Measurements from ENCODE around the gene DLG1.
"Not testable (repeated sequence)": the region's sequence is repeated elsewhere in the genome, so short reads cannot be mapped to it uniquely, and the experiment has no call there.

DLG1 gene

GRCh38 chr3:197286678-197287077, 11.7 kb downstream of the DLG1 start:
- no peak for DNase-seq (ENCODE audit: low spot score)

GRCh38 chr3:197285557-197285956, 12.9 kb downstream of the DLG1 start:
- no peak for DNase-seq (ENCODE audit: low spot score)

DNA sequence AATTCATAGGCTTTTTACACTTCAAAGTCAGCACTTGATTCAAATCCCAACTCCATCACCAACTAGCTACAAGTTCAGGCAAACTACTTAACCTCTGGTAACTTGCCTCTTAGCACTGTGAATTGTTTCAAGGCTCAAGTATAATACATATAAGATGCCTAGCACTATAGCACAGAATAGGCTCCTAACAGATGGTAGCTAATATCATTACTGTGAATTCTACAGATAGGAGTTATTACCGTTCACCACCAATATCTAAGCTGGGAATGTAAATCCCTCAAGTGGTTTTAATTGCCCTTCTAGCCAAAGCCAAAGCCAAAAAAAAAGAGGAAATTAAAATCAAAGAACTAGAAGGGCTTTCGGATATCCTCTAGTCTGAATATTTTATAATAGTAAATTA, 15.4 kb downstream of the DLG1 start:
- DNase-seq (ENCODE audit: low spot score), result no peak

GRCh38 chr3:197281849-197282248, 16.6 kb downstream of the DLG1 start:
- no peak for DNase-seq (ENCODE audit: low spot score)

DNA sequence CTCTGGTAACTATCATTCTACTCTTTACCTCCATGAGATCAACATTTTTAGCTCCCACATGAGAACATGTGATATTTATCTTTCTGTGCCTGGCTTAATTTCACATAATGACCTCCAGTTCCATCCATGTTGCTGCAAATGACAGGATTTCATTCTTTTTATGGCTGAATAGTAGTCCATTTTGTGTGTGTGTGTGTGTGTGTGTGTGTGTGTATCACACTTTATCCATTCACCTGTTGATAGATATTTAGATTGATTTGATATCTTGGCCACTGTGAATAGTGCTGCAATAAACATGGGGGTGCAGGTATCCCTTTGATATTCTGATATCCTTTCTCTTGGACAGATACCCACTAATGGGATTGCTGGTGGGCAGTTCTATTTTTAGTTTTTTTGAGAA, 18.3 kb downstream of the DLG1 start:
- no peak for DNase-seq (ENCODE audit: low spot score)

DNA sequence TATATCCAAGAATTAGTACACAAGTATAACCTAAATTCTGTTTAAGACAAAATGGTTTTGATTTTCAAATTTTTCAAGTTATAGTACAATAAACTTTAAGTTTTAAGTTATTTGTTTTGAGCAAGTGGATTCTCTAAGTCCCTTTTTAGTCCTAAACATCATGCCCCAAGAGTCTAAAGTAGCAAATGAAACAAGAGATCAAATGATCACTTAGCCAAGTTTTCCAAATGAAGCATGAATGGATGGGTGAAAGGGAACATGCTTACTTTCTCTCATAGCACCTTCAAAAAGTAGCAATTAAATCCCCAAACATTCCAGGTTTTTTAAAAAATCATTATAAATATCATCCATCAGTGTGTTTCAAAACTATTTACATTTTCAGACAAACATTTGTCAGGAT, 19.5 kb downstream of the DLG1 start:
- DNase-seq (ENCODE audit: low spot score), result no peak

DNA sequence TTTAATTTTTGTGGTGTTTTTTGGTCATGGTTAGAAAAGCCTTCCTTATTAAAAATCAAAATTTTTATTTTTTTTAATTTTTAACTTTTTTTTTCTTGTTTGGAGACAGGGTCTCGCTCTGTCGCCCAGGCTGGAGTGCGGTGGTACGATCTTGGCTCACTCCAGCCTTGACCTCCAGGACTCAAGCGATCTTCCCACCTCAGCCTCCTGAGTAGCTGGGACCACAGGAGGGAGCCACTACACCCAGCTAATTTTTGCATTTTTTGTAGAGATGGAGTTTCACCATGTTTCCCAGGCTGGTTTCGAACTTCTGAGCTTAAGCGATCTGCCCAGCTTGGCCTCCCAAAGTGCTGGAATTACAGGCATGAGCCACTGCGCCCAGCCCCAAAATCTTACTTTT, 21.6 kb downstream of the DLG1 start:
- not testable (repeated sequence) for DNase-seq (ENCODE audit: low spot score)

DNA sequence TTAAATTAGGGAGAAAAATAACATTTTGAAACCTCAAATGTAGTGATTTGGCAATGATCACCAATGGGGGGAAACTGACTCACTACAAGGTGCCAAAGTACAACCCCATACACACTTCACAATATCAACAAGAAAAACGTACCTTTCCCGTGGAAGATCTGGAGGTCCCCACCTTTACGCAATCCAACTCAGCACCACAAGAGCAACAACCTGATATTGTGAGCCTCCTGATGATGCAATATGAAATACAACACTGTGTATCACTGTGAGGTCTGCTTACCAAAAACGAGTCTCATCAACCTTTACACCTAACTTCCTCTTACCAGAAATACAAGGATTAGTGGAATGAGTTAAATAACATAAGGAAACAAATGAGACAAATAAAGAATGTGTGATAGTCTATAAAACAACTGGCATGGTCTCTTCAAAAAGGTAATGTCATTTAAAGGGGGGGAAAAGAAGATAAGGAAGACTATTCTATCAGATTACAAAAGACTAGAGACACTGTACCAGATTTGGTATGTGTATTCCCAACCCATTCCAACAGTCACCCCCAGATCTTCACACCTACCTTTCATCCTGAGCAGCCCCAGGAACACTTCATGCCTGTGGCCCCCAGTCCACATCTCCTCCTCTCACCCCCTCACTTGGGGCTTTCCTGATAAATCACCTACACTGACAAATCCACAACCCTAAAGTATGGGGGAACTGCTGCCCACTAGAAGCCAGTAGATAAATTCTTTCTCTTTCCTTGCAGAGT, 27.7 kb downstream of the DLG1 start:
- no peak for DNase-seq (ENCODE audit: low spot score)

- no peak for DNase-seq (ENCODE audit: low spot score)
Observed at GRCh38 chr3:197269024-197269423, 29.4 kb downstream of the DLG1 start.

DNA sequence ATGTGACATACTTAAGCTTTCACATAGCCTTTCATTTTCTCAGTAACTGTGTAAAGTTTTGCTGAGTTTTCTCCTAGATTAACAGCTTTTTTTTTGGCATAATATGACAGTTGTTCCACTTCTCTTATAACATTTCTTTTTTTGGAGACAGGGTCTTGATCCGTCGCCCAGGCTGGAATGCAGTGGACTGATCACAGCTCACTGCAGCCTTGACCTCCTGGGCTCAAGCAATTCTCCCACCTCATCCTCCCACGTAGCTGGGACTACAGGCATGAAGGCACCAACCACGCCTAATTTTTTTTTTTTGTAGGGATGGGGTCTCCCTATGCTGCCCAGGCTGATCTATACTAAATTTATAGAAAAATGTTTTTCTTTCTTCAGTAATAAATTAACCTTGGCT, 30.1 kb downstream of the DLG1 start:
- no peak for DNase-seq (ENCODE audit: low spot score)

GRCh38 chr3:197266331-197266730, 32.1 kb downstream of the DLG1 start:
- no peak for DNase-seq (ENCODE audit: low spot score)

GRCh38 chr3:197262709-197263108, 35.7 kb downstream of the DLG1 start:
- DNase-seq (ENCODE audit: low spot score), result no peak

DNA sequence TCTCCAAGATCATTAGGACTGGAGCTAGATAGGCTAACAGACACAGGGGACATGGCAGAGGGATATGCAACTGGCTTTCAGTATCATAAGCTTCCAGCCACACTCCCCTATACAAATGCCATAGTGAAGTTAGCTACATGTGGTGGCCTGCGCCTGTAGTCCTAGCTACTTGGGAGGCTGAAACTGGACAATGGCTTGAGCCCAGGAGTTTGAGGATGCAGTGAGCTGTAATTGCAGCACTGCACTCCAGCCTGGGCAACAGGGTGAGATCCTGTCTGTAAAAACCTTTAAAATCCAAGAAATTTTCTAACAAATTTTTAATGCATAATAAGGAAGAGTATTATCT, 37.3 kb downstream of the DLG1 start:
- DNase-seq (ENCODE audit: low spot score), result no peak

- no peak for DNase-seq (ENCODE audit: low spot score)
Observed at GRCh38 chr3:197260491-197261163, 37.8 kb downstream of the DLG1 start.

- no peak for DNase-seq (ENCODE audit: low spot score)
Observed at GRCh38 chr3:197259096-197259495, 39.3 kb downstream of the DLG1 start.

- no peak for DNase-seq (ENCODE audit: low spot score)
Observed at GRCh38 chr3:197258168-197258755, 40.1 kb downstream of the DLG1 start.

- DNase-seq (ENCODE audit: low spot score), result no peak
Observed at GRCh38 chr3:197257711-197258110, 40.7 kb downstream of the DLG1 start.

DNA sequence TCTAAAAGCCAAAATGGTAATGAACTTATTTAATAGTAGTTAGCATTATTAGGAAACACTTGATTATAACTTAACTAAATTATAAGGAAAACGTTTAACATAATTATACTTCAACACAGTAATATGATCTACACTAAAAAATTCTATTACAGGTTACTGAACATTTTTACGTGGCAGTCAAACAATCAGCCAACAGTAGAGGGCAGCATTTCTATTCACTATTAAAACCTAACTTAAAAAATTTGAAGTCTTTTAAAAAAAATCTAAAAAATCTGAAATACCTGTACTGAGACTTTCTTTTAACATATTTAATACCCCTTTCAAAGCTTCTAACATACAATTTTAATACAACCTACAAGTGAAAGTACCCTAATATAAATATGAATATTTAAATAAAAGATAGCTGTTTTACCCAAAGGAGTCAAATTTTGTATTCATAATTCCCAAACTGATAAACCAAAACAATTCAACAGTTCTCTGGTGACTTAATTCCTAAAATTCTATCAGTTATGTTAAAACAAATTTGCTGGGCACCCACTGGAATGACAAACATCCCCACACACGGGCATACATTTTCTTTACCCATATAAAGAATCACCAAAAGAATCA, 41.5 kb downstream of the DLG1 start:
- peak; percentile 21 for DNase-seq (ENCODE audit: low spot score)

GRCh38 chr3:197256104-197256503, 42.3 kb downstream of the DLG1 start:
- DNase-seq (ENCODE audit: low spot score), result no peak

DNA sequence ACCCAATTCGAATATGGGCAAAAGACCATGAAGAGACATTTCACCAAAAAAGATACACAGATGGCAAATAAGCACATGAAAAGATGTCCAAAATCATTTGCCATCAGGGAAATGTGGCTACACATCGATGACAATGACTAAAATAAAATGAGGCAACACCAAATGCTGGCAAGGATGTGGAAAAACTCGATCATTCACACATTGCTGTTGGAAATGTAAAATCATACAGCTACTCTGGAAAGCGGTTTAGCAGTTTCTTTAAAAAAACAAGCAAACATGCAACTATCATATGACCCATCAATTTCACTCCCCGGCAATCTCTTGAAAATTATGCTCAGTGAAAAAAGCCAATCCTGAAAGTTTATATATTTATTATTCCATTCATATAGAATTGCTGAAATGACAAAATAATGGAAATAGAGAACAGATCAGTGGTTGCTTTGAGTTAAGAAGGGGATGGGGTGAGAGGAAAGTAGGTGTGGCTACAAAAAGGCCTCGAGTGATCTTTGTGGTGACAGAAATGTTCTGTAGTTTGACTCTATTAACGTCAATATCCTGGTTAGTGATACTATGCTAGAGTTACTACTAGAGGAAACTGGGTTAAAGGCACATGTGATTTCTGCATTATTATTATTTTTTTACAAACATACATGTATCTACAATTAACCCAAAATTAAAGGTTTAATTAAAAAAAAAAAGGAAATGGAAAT, 45.0 kb downstream of the DLG1 start:
- no peak for DNase-seq (ENCODE audit: low spot score)

DNA sequence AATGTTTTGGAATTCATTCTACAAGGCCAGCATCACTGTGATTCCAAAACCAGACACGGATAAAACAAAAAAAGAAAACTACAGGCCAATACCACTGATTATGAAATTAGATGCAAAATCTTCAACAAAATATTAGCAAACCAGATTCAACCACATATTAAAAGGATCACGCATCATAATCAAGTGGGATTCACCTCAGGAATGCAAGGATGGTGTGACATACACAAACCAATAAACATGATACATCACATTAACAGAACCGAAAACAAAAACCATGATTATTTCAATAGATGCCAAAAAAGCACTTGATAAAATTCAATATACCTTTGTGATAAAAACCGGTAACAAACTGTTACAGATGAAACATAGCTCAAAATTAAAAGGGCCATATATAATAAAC, 48.9 kb downstream of the DLG1 start:
- no peak for DNase-seq (ENCODE audit: low spot score)

GRCh38 chr3:197248341-197248740, 50.1 kb downstream of the DLG1 start:
- no peak for DNase-seq (ENCODE audit: low spot score)

GRCh38 chr3:197244751-197245150, 53.7 kb downstream of the DLG1 start:
- no peak for DNase-seq (ENCODE audit: low spot score)

All from iPS-NIHi11 (cell line).